ENCODE data around the gene PACS2.

PACS2 gene

GRCh38 chr14:105408592-105408991, 94.0 kb downstream of the PACS2 start:
- DNase-seq (ENCODE audit: low read depth in 3 of 3), result no peak

GRCh38 chr14:105409364-105409763, 94.8 kb downstream of the PACS2 start:
- DNase-seq (ENCODE audit: low read depth in 3 of 3), result no peak

- DNase-seq (ENCODE audit: low read depth in 3 of 3), result no peak
These were observed 96.1 kb downstream of the PACS2 start for GRCh38 chr14:105410642-105411016.

- no peak for DNase-seq (ENCODE audit: low read depth in 3 of 3)
These were observed 96.7 kb downstream of the PACS2 start for GRCh38 chr14:105411017-105411941.

GRCh38 chr14:105411985-105412770, 97.6 kb downstream of the PACS2 start:
- no peak for DNase-seq (ENCODE audit: low read depth in 3 of 3)

- DNase-seq (ENCODE audit: low read depth in 3 of 3), result no peak
These were observed 98.4 kb downstream of the PACS2 start for GRCh38 chr14:105412771-105413543.

- DNase-seq (ENCODE audit: low read depth in 3 of 3), result no peak
These were observed 99.0 kb downstream of the PACS2 start for GRCh38 chr14:105413544-105413886.

- DNase-seq (ENCODE audit: low read depth in 3 of 3), result peak; percentile 35 to 65 (median 64)
These were observed 100.2 kb downstream of the PACS2 start for GRCh38 chr14:105414456-105415371.

GRCh38 chr14:105415481-105416428, 101.2 kb downstream of the PACS2 start:
- DNase-seq (ENCODE audit: low read depth in 3 of 3), result no peak

GRCh38 chr14:105416671-105417070, 102.1 kb downstream of the PACS2 start:
- no peak for DNase-seq (ENCODE audit: low read depth in 3 of 3)

- no peak for DNase-seq (ENCODE audit: low read depth in 3 of 3)
These were observed 103.2 kb downstream of the PACS2 start for GRCh38 chr14:105417690-105418121.

- no peak for DNase-seq (ENCODE audit: low read depth in 3 of 3)
These were observed 104.0 kb downstream of the PACS2 start for GRCh38 chr14:105418269-105419194.

- peak in 2 of 3 donors; percentile 22 to 44 for DNase-seq (ENCODE audit: low read depth in 3 of 3)
These were observed 104.9 kb downstream of the PACS2 start, which contains the start of gene MTA1 for GRCh38 chr14:105419195-105420091. MTA1 (plus strand) TSS chr14:105419827; CDS start chr14:105420036, 209 bp downstream.

GRCh38 chr14:105420101-105420973, 105.8 kb downstream of the PACS2 start:
- DNase-seq (ENCODE audit: low read depth in 3 of 3), result no peak

GRCh38 chr14:105420974-105421674, 106.6 kb downstream of the PACS2 start:
- no peak for DNase-seq (ENCODE audit: low read depth in 3 of 3)

All from stimulated activated CD4-positive, alpha-beta T cell treated with anti-CD3 and anti-CD28 coated beads, TNF-alpha, amount 100 ng/mL, for 48 hours (primary cell).